HG02981 (cell line): Measurements from ENCODE around the gene PDILT.

Experiments
- ATAC-seq: cut with Tn5 transposase; IDR thresholded peaks from one replicate; pipeline ENCODE4 v1.9.1; 2021; ENCODE audit warnings: mild to moderate bottlenecking, moderate library complexity; ENCODE audit not compliant: unreplicated experiment

The PDILT gene

DNA sequence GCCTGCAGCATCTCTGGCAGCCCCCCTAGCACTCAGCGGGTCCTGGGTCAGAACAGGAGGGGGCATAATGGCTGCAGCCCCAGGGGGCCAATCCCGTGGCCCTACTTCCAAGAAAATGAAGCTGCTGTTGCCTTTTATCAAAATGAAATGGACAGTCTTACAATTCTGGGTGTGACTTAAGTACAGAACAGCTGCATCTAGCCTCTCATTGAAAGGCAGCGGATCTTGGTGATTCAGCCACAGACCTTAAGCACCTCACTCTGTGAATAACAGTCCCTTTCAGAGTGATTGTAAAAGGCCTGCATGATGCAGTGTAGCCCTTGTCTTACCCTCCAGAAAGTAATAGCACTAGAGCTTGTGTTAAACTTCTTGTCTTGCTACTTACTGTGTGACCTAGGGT, 40.5 kb downstream of the PDILT start:
- ATAC-seq: no peak

- ATAC-seq: no peak
Measured at GRCh38 chr16:20363191-20363590, 41.3 kb downstream of the PDILT start.

GRCh38 chr16:20359997-20360396, 44.5 kb downstream of the PDILT start:
- no peak for ATAC-seq

GRCh38 chr16:20355114-20355782, 49.3 kb downstream of the PDILT start:
- no peak for ATAC-seq

GRCh38 chr16:20353379-20353778, 51.2 kb downstream of the PDILT start:
- no peak for ATAC-seq

DNA sequence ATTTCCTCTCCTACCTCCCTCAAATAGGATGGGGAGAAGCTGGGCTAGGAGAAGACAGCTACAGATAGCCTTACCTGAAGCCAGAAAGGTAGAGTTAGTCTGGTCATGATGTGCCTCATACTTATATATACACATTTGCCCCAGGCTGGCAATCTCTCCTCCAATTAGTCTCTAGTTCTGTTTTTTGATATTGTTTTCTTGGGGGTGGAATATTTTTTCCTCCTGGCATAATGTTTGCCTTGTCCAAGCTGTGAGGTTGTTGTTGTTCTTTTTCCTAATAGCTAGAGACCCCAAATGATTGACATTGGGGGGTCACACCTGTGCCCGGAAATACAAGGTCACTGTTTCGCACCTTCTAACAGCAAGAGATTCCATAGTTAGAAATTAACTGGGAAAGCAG, 51.9 kb downstream of the PDILT start, which contains the start of gene UMOD:
Gene UMOD (minus strand): TSS at position 101 of the 400 bp plus-strand sequence. CDS start 1,978 bp downstream, outside the sequence.
- ATAC-seq: no peak

DNA sequence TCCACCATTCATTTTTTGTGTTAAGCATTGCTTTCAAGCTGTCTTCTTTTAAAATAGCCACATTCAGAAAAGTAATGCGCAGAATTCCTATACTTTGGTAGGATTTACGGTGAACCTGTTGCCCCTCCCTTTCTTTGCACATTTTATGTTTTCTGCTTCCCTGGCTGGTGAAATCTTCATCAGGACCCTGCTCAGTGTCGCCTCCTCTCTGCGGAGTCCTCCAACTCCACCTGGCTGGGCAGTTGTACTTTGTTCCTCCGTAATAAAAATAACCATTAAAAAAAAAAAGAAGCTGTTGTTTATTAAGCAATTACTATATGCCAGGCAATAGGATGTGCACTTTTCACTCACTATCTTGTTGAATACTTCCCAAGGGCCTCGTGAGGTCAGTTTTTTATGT, 54.9 kb downstream of the PDILT start:
- no peak for ATAC-seq

DNA sequence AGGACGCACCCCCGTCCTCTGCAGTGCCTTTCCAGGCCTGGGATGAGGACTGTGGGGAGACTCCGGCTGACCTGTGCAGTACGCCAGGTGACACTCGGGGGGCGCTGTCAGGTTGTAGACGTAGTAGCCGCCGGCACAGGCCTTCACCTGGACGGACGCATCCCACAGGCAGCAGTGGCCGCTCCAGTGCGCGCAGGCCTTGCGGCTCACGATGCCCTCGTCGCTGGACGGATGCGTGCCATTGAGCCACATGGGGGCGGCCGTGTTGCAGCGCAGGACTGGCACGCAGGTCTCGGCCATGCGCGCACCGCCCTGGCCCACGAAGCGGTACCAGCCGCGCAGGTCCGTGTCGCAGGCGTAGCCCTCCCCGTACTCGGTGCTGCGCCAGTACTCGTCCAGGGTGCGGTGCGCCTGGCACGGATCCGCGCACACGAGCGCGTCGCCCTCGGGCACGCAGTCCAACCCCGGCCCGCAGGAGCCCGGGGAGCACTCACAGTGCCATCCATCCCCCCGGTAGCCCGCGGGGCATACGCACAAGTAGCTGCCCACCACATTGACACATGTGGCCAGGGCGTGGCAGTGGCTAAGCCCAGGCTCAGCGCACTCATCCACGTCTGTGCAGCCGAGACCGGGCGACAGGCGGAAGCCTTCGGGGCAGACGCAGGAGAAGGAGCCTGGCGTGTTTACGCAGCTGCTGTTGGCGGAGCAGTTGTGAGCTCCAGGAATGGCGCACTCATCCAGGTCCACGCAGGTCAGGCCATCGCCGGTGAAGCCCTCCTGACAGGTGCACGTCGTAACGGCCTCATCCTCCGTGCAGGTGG, 56.0 kb downstream of the PDILT start:
- ATAC-seq: no peak

DNA sequence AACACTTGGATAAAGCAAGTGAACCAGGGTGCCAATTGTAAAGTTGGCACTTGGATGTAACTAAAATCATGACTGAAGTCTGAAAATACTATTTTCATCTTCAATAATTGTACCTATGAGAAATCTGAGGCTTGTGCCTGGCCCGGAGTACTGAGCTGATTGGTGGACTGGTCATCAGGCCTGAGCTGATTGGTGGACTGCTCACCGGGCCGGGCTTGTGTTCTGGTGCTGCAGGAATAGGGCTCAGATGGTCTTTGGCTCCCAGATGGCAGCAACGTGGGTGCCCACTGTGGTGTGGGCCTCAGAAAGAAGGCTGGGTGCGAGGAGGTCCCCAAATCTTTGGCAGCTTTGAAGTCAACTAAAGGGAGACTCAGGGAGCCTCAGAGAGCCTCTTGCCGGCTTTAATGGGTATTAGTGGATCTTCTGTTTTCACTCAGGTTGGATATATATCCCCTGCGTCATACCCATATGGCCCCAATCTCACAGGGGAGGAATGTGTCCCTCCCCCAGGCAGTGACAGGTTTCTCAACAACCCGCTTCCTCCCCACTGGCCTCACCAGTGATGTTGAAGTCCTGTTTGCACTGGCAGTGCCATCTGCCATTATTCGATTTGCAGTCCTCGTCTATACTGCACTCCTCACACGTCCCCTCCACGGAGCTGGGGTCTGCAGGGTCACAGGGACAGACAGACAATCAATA, 56.7 kb downstream of the PDILT start:
- ATAC-seq: no peak

DNA sequence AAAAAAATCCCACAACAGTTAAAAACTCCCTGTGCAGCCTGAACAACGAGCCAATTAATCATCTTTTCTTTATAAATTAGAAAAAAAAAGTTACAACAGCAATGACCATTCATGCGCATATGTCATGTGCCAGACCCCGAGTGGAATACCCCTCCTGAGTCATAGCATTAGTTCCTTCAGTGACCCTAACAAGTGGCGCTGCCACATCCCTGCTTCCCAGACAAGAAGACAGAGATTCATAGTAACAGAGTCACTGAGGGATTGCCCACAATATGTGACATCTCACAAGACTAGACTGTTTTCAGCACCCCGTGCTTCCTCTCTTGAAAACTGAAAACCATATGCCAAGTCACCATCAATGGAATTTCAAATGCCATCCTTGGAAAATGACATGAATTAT, 59.9 kb downstream of the PDILT start:
- ATAC-seq: no peak

DNA sequence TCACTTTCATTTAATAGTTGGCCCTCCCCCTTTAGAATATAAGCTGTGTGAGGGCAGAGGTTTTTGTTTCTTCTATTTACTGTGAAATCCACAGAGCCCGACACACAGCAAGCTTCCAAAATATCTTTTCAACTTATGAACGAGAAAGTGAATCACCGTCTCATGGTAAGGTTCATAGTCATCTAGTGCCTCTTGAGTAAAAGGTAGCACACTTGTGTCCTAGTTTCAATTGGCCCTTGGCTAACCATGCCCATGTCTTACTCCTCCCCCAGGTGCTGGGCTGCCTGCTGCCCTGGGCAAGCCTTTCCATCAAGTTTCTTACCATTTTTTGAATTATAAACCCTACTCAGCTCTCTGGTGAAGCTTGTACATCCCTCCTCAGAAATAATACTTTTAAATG, 64.8 kb downstream of the PDILT start:
- ATAC-seq: no peak

- ATAC-seq: no peak
Measured at GRCh38 chr16:20336955-20337354, 67.6 kb downstream of the PDILT start.

DNA sequence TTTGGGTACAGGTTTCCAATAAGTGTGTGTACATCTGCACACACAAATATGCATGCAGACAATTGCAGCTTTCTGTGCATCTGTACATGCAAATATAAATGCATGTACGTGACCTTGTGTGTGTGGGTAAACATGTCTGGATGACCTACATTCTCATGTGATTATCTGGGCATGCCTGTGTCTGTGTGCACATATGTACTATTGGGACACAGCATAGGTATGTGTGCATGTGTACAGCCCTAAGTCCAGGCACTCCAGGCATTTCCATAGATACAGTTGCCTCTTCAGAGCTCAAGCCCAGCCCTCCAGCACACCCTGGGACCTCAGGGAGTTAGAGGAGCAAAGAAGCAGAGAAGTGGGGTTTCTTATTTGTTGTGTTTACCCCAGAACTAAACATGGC, 70.1 kb downstream of the PDILT start:
- ATAC-seq: no peak

GRCh38 chr16:20333120-20333519, 71.4 kb downstream of the PDILT start:
- no peak for ATAC-seq

DNA sequence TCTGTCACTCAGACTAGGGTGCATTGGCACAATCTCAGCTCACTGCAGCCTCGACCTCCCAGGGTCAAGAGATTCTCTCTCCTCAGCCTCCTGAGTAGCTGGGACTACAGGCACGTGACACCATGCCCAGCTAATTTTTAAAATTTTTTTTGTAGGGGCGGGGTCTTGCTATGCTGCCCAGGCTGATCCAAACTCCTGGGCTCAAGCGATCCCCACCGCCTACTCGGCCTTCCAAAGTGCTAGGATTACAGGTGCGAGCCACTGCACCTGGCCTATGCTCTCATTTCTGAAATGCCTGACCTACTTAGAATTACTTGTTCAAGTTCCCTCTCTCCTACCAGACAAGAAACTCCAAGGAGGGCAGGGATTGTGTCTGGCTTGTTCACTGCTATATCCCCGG, 72.1 kb downstream of the PDILT start:
- no peak for ATAC-seq

GRCh38 chr16:20331635-20332034, 72.9 kb downstream of the PDILT start:
- no peak for ATAC-seq

DNA sequence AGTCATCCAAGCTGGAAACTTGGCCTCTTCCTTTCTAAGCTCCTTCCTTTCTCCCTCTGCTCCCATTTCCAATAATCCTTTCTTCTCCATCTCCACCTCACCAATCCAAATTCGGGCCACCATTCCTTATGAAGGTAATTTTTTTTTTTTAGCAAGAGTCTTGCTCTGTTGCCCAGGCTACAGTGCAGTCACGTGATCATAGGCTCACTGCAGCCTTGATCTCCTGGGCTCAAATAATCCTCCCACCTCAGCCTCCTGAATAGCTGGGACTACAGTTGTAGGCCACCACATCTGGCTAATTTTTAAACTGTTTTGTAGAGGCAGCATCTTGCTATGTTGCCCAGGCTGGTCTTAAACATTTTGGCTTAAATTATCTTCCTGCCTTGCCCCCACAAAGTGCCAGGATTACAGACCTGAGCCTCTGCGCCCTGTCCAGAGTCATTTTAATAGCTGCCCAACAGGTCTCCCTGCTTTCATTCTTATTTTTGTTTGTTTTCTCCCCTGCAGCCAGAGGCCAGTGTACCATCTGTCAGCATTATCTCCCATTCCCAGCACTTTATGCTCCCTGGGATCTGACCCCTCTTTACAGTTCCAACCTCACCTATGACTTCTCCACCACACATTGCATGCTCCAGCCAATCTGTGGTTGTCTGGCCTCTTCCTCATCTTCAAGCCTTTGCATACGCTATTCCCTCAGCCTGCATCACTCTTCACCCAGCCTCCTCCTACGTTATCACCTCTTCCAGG, 75.0 kb downstream of the PDILT start:
- no peak for ATAC-seq

DNA sequence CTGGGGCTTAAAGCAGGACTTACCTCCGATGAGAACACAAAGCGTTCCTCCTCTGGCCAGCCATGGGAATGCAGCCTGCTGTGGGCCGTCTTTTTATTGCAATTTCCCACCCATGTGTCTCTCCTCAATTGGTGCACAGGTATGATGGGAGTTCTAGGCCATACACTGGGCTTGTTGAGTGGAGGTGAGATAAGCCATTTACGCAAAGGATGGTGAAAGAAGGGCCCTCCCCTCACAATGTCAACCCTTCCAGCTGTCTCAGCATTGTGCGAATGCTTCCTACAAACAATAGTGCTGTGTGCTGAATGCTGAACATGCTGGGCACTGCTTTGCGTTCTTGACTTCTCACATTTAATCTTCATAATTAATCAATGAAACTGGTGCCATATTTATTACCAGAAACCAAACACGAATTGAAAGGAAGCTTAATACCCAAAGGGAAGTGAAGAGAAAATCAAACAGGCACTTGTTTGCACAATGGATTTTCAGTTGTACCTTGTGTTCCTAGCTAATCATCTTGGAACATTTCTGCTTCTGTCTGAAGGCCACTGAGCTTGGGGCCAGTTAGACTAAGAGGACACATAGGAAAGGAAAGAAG, 77.0 kb downstream of the PDILT start, which contains the start of gene GP2:
Gene GP2 (minus strand): TSS at position 70 of the 598 bp plus-strand sequence. CDS start 1,082 bp downstream, outside the sequence.
- no peak for ATAC-seq

DNA sequence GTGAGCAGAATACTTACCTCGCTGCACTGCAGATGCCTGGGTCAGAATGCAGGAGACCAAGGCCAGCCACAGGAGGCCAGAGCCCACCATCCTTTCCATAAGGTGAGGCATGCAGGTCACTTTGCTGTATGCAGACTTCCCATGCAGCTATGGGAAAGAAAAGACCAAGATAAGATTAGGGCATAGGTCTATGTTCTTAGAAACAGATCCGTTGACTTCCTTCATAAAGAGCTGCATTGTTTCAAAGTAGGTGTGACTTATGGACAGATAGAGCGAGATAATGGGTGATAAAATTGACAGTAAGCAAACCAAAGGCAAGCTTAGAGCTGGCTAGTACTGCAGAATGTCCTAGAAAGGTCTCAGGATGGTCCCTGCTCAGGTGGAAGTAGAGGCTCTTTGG, 78.2 kb downstream of the PDILT start:
- no peak for ATAC-seq

- ATAC-seq: no peak
Measured at GRCh38 chr16:20325005-20325404, 79.5 kb downstream of the PDILT start.
